Naive thymus-derived CD8-positive, alpha-beta T cell (primary cell): Measurements from ENCODE around the gene SKOR1. TPM values are rescaled to one million over a fixed set of nuclear protein-coding genes. Genes with fewer than 3 reads are reported as not detected.

Experiments used
- ATAC-seq, 2 donors: fragments of 150-1000 bp; cut with Tn5 transposase in 1 of 2; sonication (Bioruptor Pico), chemical (Tn5 transposase) in 1 of 2; 1 replicate in 1 of 2; 2 replicates in 1 of 2; pipeline ENCODE4 v1.10.0; 2021; ENCODE audit warnings: mild to moderate bottlenecking in 2 of 2, moderate library complexity in 2 of 2
- POLR2A ChIA-PET: fragments of 350-600 bp; sonication (Branson Sonifier 250); formaldehyde crosslinking; loops from one replicate; lab custom pipeline; 2021; ENCODE audit warnings: antibody characterized with exemption; lab: Charles Lee
- DNase-seq, 10 donors: peaks; one replicate each; pipeline versions ENCODE4 v3.0.0 to v3.0.0-alpha.2; 2020 to 2022
- H3K27ac Mint-ChIP-seq, 10 donors: one replicate each; pipeline ENCODE4 v1.8.0; 2020 to 2022; ENCODE audit warnings: mild to moderate bottlenecking in 10 of 10, mixed read lengths in 10 of 10, moderate library complexity in 4 of 10, inconsistent platforms in 1 of 10
- H3K27me3 Mint-ChIP-seq, 5 donors: one replicate each; pipeline ENCODE4 v1.8.0; 2021 to 2022; ENCODE audit warnings: mixed read lengths in 5 of 5
- H3K36me3 Mint-ChIP-seq, 3 donors: one replicate each; pipeline ENCODE4 v1.8.0; 2020 to 2022; ENCODE audit warnings: mixed read lengths in 3 of 3, mild to moderate bottlenecking in 2 of 3, inconsistent platforms in 1 of 3
- H3K4me1 Mint-ChIP-seq, 4 donors: one replicate each; pipeline ENCODE4 v1.8.0; 2021 to 2022; ENCODE audit warnings: mixed read lengths in 4 of 4
- H3K4me3 Mint-ChIP-seq, 10 donors: one replicate each; pipeline ENCODE4 v1.8.0; 2020 to 2022; ENCODE audit warnings: mild to moderate bottlenecking in 10 of 10, mixed read lengths in 10 of 10, moderate library complexity in 6 of 10, inconsistent platforms in 1 of 10
- H3K9me3 Mint-ChIP-seq, 9 donors: one replicate each; pipeline ENCODE4 v1.8.0; 2020 to 2022; ENCODE audit warnings: mixed read lengths in 9 of 9, mild to moderate bottlenecking in 3 of 9, inconsistent platforms in 1 of 9, moderate library complexity in 1 of 9
- polyA plus RNA-seq, 3 donors: library from polyadenylated mRNA; unstranded; fragments of 300-500 nt; fragmentation: Illumina TruSeq; gene quantifications; one replicate each; pipeline ENCODE4 v1.2.3, GENCODE V29; 2021
- total RNA-seq, 8 experiments: library from RNA in 2 of 8; stranded (reverse) in 2 of 8; gene quantifications; one replicate each; pipeline ENCODE4 v1.2.3 and lab custom pipeline; 2021 to 2026

Gene SKOR1
- total and polyA plus RNA-seq, 5 experiments from 2014 or later: 0.05 to 1.4 (median 1.0) TPM; not detected in 2

DNA sequence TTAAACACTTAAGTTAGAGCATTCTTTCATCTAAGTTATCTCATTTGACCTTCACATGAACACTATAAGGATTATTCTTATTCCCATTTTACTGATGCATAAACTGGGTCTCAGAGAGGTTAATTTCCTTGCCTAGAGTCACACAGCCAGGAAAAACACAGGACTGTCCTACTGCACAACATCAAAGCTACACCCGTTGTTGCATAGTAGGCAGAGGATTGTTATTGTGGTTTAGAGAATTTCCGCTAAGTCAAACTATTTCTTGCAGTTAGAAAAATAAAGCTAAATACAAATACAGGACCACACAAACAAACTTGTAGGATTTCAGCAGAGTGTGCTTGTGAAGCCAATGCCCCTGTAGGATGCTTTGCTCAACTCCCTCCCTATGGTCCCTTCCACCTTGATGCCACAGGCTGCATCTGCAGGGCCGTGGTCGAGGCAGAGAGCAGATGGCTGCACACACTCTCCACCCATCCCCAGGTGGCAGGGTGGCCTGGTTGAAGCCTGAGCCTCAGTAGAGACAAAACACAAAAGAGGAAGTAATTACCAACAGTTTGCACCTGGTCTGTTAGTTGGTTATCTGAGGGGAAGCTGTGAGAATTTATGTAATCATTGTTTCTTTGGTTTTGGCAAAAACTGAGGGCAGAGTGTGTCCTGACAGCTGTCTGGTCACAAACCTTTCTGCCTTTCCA is 41.1 kb upstream of the SKOR1 start:
- Mint-ChIP-seq H3K27ac (peak overlapping the region; percentile 44 to 86 (median 80)), H3K4me1 (peaks cover 28 to 58% (median 35%) of the 10 kb centered on the region in 4 donors), H3K36me3 (peaks cover 0 to 18% (median 12%) of the 10 kb centered on the region in 3 donors), H3K27me3 (no peaks in the 10 kb centered on the region), H3K4me3 (peak overlapping the region in 9 of 10 donors; percentile 5 to 75 (median 46)), H3K9me3 (peaks cover 0 to 2% (median 0%) of the 10 kb centered on the region in 9 donors)
- POLR2A ChIA-PET: interaction anchor here (0.7 to 3.9 kb wide), 4 partner anchors 39 to 264 kb away, joined by 3 to 20 read pairs (median 4); partner anchors contain the start of gene MAP2K5
- DNase-seq (peak in 3 of 10 donors; percentile 6 to 38 (median 11)), ATAC-seq (peak; percentile 15 to 59)

DNA sequence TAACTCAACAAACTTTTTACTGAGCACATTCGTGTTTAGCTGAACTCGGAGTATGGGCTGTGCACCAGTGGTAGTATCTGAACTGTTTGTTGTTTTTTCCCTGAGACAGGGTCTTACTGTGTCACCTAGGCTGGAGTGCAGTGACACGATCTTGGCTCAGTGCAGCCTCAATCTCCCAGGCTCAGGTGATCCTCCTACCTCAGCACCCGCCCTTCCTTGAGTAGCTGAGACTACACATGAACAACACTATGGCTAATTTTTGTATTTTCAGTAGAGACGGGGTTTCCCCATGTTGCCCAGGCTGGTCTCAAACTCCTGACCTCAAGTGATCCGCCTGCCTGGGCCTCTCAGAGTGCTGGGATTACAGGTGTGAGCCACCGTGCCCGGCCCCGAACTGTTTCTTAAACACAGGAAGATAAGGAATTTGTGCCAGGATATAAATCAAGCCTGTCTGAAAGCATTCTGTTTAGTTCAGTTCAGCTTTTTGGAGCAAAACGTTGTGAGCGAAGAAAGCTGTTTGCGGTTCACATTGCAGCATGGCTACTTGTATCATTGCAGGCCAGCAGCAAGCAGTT is 40.4 kb upstream of the SKOR1 start:
- ATAC-seq: no peak
- H3K36me3 Mint-ChIP-seq: peaks cover 0 to 22% (median 14%) of the 10 kb centered on the region in 3 donors

DNA sequence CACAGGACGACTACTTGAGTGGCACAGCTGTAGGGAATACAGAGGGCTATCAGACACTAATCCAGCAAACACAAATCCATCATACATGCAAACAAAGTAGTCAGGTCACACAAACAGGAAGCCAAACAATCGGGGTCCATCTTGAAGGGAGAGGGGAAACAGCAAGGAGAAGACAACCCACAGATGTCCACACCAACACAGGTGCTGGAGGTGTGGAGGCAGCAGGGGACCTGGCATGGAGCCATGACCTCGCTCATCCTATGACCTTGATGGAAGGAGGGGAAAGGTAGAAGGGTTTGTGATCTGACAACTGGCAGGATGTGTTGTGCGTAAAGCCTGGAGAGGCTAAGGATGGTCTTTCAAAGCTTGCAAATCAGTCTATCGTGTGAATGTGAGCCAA is 39.9 kb upstream of the SKOR1 start:
- H3K36me3 Mint-ChIP-seq: peaks cover 0 to 23% (median 15%) of the 10 kb centered on the region in 3 donors
- peaks cover 0 to 2% (median 0%) of the 10 kb centered on the region in 9 donors for H3K9me3 Mint-ChIP-seq
- peaks cover 28 to 48% (median 35%) of the 10 kb centered on the region in 4 donors for H3K4me1 Mint-ChIP-seq
- H3K27ac Mint-ChIP-seq: peak overlapping the region in 4 of 10 donors; percentile 6 to 80 (median 50)
- no peaks in the 10 kb centered on the region for H3K27me3 Mint-ChIP-seq
- ATAC-seq (no peak), DNase-seq (no peak)
- POLR2A ChIA-PET: interaction anchor here (1.0 kb wide), 1 partner anchor 38 kb away, joined by 3 read pairs; no protein-coding TSS in a partner anchor
- no peak overlapping the region for H3K4me3 Mint-ChIP-seq

More for the DNA sequence above, 40.4 kb upstream of the SKOR1 start:
- POLR2A ChIA-PET: interaction anchor here (1.0 to 3.9 kb wide), 2 partner anchors 38 to 50 kb away, joined by 3 to 20 read pairs; no protein-coding TSS in a partner anchor
- Mint-ChIP-seq H3K27me3 (no peaks in the 10 kb centered on the region), H3K4me1 (peaks cover 28 to 51% (median 35%) of the 10 kb centered on the region in 4 donors), H3K27ac (peak overlapping the region in 9 of 10 donors; percentile 6 to 86 (median 79)), H3K9me3 (peaks cover 0 to 2% (median 0%) of the 10 kb centered on the region in 9 donors), H3K4me3 (peak overlapping the region in 5 of 10 donors; percentile 20 to 75 (median 43))
- no peak for DNase-seq

DNA sequence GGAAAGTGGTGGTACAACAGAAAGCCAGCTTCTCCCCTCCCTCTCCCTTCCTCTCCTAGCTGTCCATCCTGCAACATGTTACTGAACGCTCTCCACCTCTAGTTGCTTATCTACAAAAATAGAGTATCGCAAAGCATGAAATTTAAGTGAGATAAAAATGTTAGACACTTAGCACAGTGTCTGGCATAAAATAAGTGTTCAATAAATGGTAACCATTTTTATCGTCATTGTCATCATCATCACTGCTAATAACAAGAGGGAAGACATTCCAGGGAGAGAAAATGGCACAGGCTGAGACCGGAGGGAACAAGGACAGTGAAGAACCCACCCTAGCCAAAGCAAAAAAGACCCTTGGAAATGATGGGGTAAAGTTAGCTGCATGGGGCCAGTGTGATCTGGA is 38.7 kb upstream of the SKOR1 start:
- Mint-ChIP-seq H3K27ac (peak overlapping the region in 1 of 10 donors; percentile 2), H3K4me3 (no peak overlapping the region), H3K9me3 (peaks cover 0 to 2% (median 0%) of the 10 kb centered on the region in 9 donors), H3K36me3 (peaks cover 1 to 33% (median 17%) of the 10 kb centered on the region in 3 donors), H3K27me3 (no peaks in the 10 kb centered on the region), H3K4me1 (peaks cover 28 to 47% (median 35%) of the 10 kb centered on the region in 4 donors)
- no peak for DNase-seq
- POLR2A ChIA-PET: no interaction called here
- no peak for ATAC-seq

DNA sequence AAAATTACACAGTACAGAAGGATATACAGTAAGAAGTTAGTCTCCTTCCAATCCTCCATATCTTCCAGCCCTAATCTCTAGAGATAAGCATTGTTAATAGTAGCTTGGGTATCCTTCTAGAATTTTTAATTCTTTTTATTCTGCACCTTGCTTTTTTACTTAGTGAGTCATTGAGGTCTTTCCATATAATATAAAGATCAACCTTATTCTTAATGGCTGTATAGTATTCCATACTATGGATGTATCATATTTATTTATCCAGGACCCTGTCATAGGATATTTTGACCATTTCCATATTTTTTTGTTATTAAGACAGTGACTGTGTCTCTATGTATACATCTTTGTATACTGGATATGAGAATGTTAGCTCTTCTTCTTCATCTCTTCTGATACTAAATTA is 36.3 kb upstream of the SKOR1 start:
- Mint-ChIP-seq H3K4me3 (no peak overlapping the region), H3K27ac (no peak overlapping the region), H3K4me1 (peaks cover 17 to 27% (median 22%) of the 10 kb centered on the region in 4 donors), H3K36me3 (peaks cover 13 to 56% (median 28%) of the 10 kb centered on the region in 3 donors), H3K9me3 (peaks cover 0 to 4% (median 0%) of the 10 kb centered on the region in 9 donors), H3K27me3 (no peaks in the 10 kb centered on the region)
- DNase-seq (no peak), ATAC-seq (no peak)
- POLR2A ChIA-PET: no interaction called here

DNA sequence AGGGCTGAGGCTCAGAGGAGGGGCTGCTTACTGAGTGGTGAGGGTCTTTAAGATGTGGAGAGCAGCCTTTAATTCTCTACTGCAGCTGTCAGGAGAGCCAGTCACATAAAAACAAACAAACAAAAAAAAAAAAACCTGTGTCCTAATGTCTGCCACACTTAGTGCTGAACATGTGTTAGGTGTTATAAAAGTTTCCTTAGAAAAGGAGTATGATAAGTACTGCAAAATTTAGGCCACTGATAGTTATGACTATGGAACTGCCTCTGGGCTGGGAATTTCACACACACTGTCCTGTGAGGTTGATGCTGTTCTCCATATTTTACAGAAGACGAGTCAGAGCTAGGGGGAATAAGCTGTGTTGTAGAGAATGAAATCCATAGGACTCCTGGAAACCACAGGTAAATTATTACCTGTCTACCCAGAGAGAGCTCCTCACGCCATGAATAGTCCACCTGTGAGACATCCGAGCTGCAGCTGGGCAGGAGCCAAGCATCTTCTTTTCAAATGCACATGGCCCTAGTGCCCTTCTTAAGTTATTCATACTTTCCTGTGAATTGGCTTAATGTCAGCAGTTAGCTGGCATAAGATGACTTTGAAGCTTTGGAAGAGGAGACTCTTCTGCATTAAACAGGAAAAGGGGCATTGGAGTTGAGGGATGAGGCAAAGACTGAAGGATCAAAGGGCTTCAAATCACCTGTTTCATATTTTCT is 34.5 kb upstream of the SKOR1 start:
- Mint-ChIP-seq H3K4me3 (no peak overlapping the region), H3K9me3 (peaks cover 0 to 18% (median 10%) of the 10 kb centered on the region in 9 donors), H3K36me3 (peaks cover 29 to 68% (median 37%) of the 10 kb centered on the region in 3 donors), H3K27me3 (no peaks in the 10 kb centered on the region), H3K4me1 (peaks cover 0 to 10% (median 6%) of the 10 kb centered on the region in 4 donors), H3K27ac (no peak overlapping the region)
- DNase-seq: no peak
- ATAC-seq: no peak
- POLR2A ChIA-PET: no interaction called here

DNA sequence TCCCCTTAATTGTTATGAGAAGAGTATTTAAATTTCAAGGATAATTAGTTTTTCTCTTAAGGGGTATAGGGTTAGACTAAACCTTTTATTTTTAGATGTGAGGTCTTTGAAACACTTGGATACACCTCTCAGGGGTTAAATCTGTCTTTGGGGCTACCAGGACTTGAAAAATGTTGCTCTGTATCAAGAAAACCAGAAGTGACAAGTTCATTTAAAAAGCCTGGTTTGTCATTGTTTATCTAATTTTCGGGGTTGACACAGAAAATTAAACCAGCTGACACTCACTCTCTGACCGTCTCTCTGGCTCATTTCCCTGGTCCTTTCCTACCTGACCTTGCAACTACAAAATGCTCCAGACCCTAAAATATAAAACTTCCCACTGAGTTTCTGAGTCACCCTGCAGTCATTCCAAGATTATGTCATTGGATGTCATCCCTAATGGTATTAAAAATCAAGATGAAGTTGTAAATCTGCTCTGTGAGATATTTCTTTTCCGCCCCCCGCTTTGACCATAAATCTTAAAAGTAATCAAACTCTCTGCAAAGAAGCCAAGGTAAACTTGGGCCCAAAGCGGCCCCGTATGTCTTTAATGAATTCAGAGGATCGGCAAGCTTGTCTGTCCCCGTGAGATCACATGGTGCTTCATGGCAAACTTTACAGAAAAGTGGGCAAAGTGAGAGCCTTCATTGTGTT is 32.9 kb upstream of the SKOR1 start:
- Mint-ChIP-seq H3K4me3 (no peak overlapping the region), H3K27ac (no peak overlapping the region), H3K4me1 (peaks cover 0 to 5% (median 2%) of the 10 kb centered on the region in 4 donors), H3K27me3 (no peaks in the 10 kb centered on the region), H3K9me3 (peaks cover 0 to 20% (median 10%) of the 10 kb centered on the region in 9 donors), H3K36me3 (peaks cover 30 to 68% (median 34%) of the 10 kb centered on the region in 3 donors)
- POLR2A ChIA-PET: no interaction called here
- DNase-seq: no peak
- ATAC-seq: no peak

DNA sequence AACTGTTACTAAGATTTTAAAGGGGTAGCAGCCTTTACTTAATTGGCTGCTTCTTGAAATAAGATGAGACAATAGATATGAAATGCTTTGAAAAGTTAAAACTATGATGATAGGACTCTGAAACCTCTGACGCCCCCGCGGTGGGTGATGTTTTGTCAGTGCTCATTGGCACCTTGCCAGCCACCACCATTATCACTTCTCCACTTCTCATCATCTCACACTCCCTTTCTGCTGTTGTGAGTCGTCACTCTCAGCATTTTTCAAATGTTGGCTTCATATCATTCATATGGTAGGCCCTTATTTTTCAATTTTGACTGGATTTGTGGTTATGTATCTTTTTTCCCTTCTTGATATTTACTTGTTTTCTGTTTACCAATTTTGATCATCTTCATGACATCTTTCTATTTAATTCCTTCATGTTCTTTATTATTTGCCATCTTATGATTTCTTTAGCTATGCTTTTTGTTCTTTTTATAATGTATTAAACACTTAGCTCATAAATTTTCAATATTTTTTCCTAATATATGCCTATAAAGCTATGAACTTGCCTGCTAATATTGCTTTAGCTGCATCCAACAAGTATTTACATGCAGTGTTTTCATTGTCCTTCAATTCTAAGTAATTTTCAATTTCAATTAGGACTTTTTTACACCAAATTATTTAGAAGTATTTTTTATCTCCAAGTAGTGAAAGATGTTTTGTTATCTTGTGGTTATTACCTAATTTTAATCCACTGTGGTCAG is 30.3 kb upstream of the SKOR1 start:
- POLR2A ChIA-PET: no interaction called here
- no peak overlapping the region for H3K27ac Mint-ChIP-seq

DNA sequence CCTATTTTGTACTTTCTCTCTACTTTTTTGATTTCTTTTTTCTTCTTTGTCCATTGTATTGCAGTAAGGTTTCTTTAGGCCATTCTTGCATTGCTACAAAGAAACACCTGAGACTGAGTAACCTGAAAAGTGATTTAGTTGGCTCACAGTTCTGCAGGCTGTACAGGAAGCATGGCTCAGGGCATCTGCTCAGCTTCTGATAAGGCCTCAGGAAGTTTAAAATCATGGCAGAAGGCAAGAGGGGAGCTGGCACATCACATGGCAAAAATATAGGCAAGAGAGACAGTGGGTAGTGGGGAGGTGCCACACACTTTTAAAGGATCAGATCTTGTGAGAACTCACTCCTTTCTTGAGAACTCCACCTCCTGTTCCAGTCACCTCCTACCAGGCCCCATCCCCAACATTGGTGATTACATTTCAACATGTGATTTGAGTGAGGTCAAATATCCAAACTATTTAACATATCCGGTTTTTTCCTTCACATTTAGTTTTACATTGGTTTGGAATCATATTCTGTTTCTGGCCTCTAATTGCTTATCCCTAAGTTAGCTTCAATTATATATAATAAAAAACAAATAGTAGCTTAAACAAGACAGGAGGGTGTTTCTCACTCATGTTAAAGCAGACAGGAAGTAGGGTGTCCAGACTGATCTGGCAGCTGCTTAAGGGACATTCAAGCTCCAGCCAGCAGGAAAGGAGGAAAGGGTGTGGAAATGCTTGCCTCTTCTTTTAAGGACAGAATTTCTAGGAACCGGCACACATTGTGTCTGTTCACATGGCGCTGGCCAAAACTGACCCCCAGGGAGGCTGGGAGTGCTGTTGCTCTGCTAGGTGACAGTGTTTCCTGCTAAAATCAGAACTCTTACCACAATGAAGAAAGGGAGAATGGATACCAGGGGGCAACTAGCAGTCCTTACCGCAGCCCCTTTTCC is 28.8 kb upstream of the SKOR1 start:
- peak overlapping the region in 2 of 10 donors; percentile 14 to 37 for H3K27ac Mint-ChIP-seq
- no peaks in the 10 kb centered on the region for H3K27me3 Mint-ChIP-seq
- no peak overlapping the region for H3K4me3 Mint-ChIP-seq
- peaks cover 0 to 20% (median 10%) of the 10 kb centered on the region in 9 donors for H3K9me3 Mint-ChIP-seq
- no peak for DNase-seq
- ATAC-seq: no peak
- H3K36me3 Mint-ChIP-seq: peaks cover 34 to 53% (median 34%) of the 10 kb centered on the region in 3 donors
- peaks cover 0 to 5% (median 2%) of the 10 kb centered on the region in 4 donors for H3K4me1 Mint-ChIP-seq
- POLR2A ChIA-PET: no interaction called here

More for the DNA sequence above, 30.3 kb upstream of the SKOR1 start:
- H3K4me1 Mint-ChIP-seq: peaks cover 0 to 5% (median 2%) of the 10 kb centered on the region in 4 donors
- H3K4me3 Mint-ChIP-seq: no peak overlapping the region
- H3K9me3 Mint-ChIP-seq: peaks cover 0 to 20% (median 10%) of the 10 kb centered on the region in 9 donors
- DNase-seq (no peak), ATAC-seq (no peak)
- H3K27me3 Mint-ChIP-seq: no peaks in the 10 kb centered on the region
- peaks cover 34 to 61% (median 35%) of the 10 kb centered on the region in 3 donors for H3K36me3 Mint-ChIP-seq

DNA sequence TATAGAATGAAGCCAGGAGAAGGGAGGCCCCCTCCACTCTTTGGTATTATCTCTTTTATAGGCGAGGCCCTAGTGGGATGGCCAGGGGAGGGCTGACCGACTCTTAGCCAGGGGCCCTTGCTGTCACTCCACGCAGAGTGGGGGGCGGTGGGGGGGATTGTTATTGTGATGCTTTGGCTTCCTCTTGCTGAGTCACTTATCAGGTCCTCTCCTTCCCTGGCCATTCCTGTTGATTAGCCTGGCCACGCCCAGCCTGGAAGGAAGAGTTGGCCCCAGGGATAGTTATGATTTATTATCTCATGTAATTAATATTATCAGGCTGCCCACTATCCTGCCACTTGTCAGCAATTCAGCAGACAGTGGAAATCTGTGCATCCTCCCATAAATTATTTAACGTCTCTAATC is 25.5 kb upstream of the SKOR1 start:
- POLR2A ChIA-PET: no interaction called here
- Mint-ChIP-seq H3K27me3 (no peaks in the 10 kb centered on the region), H3K4me1 (peaks cover 0 to 6% (median 0%) of the 10 kb centered on the region in 4 donors), H3K4me3 (no peak overlapping the region), H3K9me3 (peaks cover 0 to 11% (median 7%) of the 10 kb centered on the region in 9 donors), H3K27ac (no peak overlapping the region), H3K36me3 (peaks cover 15 to 25% (median 19%) of the 10 kb centered on the region in 3 donors)
- no peak for ATAC-seq
- DNase-seq: no peak
